GM12872 (cell line): ENCODE measurements around the gene OR4S2.

Experiments used
- CTCF ChIP-seq: IDR thresholded peaks from 3 replicates; pipeline ENCODE4 v1.5.1; 2011; ENCODE audit warnings: low read depth, mild to moderate bottlenecking, low read length, moderate library complexity; ENCODE audit not compliant: insufficient read depth

Gene OR4S2

GRCh38 chr11:55648027-55648426 lies at the start of gene OR4S2:
OR4S2 (plus strand) TSS chr11:55648327; CDS start chr11:55650904, 2,577 bp downstream.
- no peak for TF ChIP-seq CTCF

- TF ChIP-seq CTCF = no peak
These were observed 40.6 kb upstream of the OR4S2 start, which contains the start of gene OR4C11 for GRCh38 chr11:55607545-55607944. OR4C11 (minus strand) TSS chr11:55607645; CDS start chr11:55604373, 3,272 bp downstream.

GRCh38 chr11:55624531-55624930 lies 23.6 kb upstream of the OR4S2 start:
- no peak for TF ChIP-seq CTCF

- TF ChIP-seq CTCF = no peak
These were observed 13.3 kb upstream of the OR4S2 start, which contains the start of gene OR4P4 for GRCh38 chr11:55634813-55635212. OR4P4 (plus strand) TSS chr11:55635113.

GRCh38 chr11:55652560-55652959 lies 4.4 kb downstream of the OR4S2 start:
- no peak for TF ChIP-seq CTCF

GRCh38 chr11:55655096-55655495 lies 7.0 kb downstream of the OR4S2 start:
- TF ChIP-seq CTCF = no peak

- TF ChIP-seq CTCF = no peak
These were observed 10.0 kb downstream of the OR4S2 start for GRCh38 chr11:55658031-55658573.
